ENCODE measurements around the gene PLPPR3. TPM values are rescaled to one million over a fixed set of nuclear protein-coding genes. Genes with fewer than 3 reads are reported as not detected.

The PLPPR3 gene
- total and polyA plus RNA-seq, 2 donors from 2014 or later: not detected

GRCh38 chr19:815079-815774 lies 6.5 kb downstream of the PLPPR3 start:
- Histone ChIP-seq H3K27ac (ENCODE audit: low read depth in 2 of 2, low read length in 2 of 2) (no peak overlapping the region), H3K4me1 (ENCODE audit: control insufficient read depth in 2 of 3, insufficient read depth in 2 of 3, low read depth in 1 of 3, low read length in 3 of 3) (no peaks in the 10 kb centered on the region), H3K27me3 (ENCODE audit: control insufficient read depth, insufficient read depth, low read length) (no peaks in the 10 kb centered on the region), H3K4me3 (ENCODE audit: low read length in 3 of 3) (no peak overlapping the region), H3K36me3 (ENCODE audit: control insufficient read depth in 2 of 3, insufficient read depth in 3 of 3, low read length in 3 of 3) (peaks cover 0 to 3% (median 2%) of the 10 kb centered on the region in 3 donors), H3K9me3 (ENCODE audit: control insufficient read depth in 2 of 3, insufficient read depth in 1 of 3, low read length in 3 of 3) (no peaks in the 10 kb centered on the region), H3K9ac (ENCODE audit: low read length in 3 of 3) (no peak overlapping the region)
- FAIRE-seq (no peak), DNase-seq (peak in 1 of 5 donors; percentile 68)
- intact Hi-C loops (cut with DNase I): no loop called here
- TF ChIP-seq CTCF (IDR thresholded peaks at IDR 0.05; ENCODE audit: borderline replicate concordance, extremely low read depth, insufficient read depth): no peak

DNA sequence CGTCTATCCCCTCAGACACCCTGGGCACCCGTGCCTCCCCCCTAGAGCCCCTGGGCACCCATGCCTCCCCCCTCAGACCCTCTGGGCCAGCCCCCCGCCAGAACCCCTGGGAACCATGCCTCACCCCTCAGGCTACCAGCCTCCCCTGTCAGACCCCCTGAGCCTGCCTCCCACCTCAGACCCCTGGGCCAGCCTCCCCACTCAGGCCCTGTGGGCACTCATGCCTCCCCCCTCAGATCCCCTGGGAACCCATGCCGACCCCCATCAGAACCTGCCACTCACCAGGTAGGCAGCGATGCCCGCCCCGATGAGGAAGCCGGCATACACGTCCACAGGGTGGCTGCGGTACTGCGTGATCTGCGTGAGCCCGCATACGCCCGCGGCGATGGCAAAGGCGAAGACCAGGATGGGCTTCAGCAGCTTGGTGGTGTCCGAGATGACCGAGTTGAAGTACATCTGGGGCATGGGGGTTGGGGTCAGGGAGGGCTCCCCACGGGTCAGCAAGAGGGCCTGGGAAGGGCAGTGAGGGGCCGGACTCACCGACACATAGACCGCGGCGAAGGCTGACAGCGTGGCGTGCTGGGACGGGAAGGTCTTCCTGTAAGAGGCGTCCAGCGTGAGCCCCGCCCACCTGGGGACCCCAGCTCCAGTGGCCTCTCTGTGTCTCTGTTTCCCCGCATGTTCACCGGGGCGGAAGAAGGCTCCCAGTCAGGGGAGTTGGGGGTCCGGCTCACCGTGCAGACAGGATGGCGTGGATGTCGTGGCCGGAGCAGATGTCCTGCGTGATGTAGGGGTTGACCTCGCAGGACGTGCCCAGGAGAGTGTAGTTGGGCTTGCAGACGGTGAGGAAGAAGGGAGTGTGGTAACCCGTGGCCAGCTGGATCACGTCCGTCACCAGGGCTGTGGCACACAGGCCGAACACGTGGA lies 7.3 kb downstream of the PLPPR3 start:
- Histone ChIP-seq H3K4me3 (ENCODE audit: low read length in 3 of 3) (no peak overlapping the region), H3K9ac (ENCODE audit: low read length in 3 of 3) (no peak overlapping the region), H3K27ac (ENCODE audit: low read depth in 2 of 2, low read length in 2 of 2) (no peak overlapping the region), H3K36me3 (ENCODE audit: control insufficient read depth in 2 of 3, insufficient read depth in 3 of 3, low read length in 3 of 3) (peaks cover 2 to 11% (median 2%) of the 10 kb centered on the region in 3 donors), H3K4me1 (ENCODE audit: control insufficient read depth in 2 of 3, insufficient read depth in 2 of 3, low read depth in 1 of 3, low read length in 3 of 3) (no peaks in the 10 kb centered on the region), H3K27me3 (ENCODE audit: control insufficient read depth, insufficient read depth, low read length) (no peaks in the 10 kb centered on the region), H3K9me3 (ENCODE audit: control insufficient read depth in 2 of 3, insufficient read depth in 1 of 3, low read length in 3 of 3) (no peaks in the 10 kb centered on the region)
- TF ChIP-seq CTCF (IDR thresholded peaks at IDR 0.05; ENCODE audit: borderline replicate concordance, extremely low read depth, insufficient read depth): no peak
- FAIRE-seq: no peak
- intact Hi-C loops (cut with DNase I): no loop called here
- DNase-seq: peak in 2 of 5 donors; percentile 58 to 69

GRCh38 chr19:813219-814151 lies 8.3 kb downstream of the PLPPR3 start:
- DNase-seq: peak in 1 of 5 donors; percentile 74
- peaks cover 2 to 15% (median 4%) of the 10 kb centered on the region in 3 donors for H3K36me3 ChIP-seq (ENCODE audit: control insufficient read depth in 2 of 3, insufficient read depth in 3 of 3, low read length in 3 of 3)
- no peaks in the 10 kb centered on the region for H3K4me1 ChIP-seq (ENCODE audit: control insufficient read depth in 2 of 3, insufficient read depth in 2 of 3, low read depth in 1 of 3, low read length in 3 of 3)
- H3K4me3 ChIP-seq (ENCODE audit: low read length in 3 of 3): no peak overlapping the region
- no peak overlapping the region for H3K27ac ChIP-seq (ENCODE audit: low read depth in 2 of 2, low read length in 2 of 2)
- no peak for FAIRE-seq
- H3K27me3 ChIP-seq (ENCODE audit: control insufficient read depth, insufficient read depth, low read length): no peaks in the 10 kb centered on the region
- intact Hi-C loops (cut with DNase I): no loop called here
- no peak overlapping the region for H3K9ac ChIP-seq (ENCODE audit: low read length in 3 of 3)
- no peak for TF ChIP-seq CTCF (IDR thresholded peaks at IDR 0.05; ENCODE audit: borderline replicate concordance, extremely low read depth, insufficient read depth)
- H3K9me3 ChIP-seq (ENCODE audit: control insufficient read depth in 2 of 3, insufficient read depth in 1 of 3, low read length in 3 of 3): no peaks in the 10 kb centered on the region

Data from kidney (tissue), 14 donors.